ENCODE measurements around the gene USP53. TPM values are rescaled to one million over a fixed set of nuclear protein-coding genes. Genes with fewer than 3 reads are reported as not detected.
A peak's percentile ranks its signal among the peaks of the same experiment; 100 is the strongest.

Gene USP53
- total RNA-seq, 1 donor from 2014 or later = 26.5 TPM

GRCh38 chr4:119211867-119212233 is 663 bp upstream of the USP53 start:
- Mint-ChIP-seq H3K9me3 (no peaks in the 10 kb centered on the region), H3K27ac (peak overlapping the region; percentile 98), H3K27me3 (ENCODE audit: low read depth) (no peaks in the 10 kb centered on the region), H3K4me1 (peaks cover 27% of the 10 kb centered on the region), H3K36me3 (no peaks in the 10 kb centered on the region), H3K4me3 (peak overlapping the region; percentile 82)
- DNase-seq (ENCODE audit: low spot score in 2 of 2, unreplicated experiment in 2 of 2) = no peak
- TF ChIP-seq CTCF (IDR thresholded peaks at IDR 0.05; ENCODE audit: unreplicated experiment) = no peak

- Mint-ChIP-seq H3K9me3 (no peaks in the 10 kb centered on the region), H3K4me1 (peaks cover 18% of the 10 kb centered on the region), H3K4me3 (peak overlapping the region; percentile 82), H3K27ac (peak overlapping the region; percentile 98), H3K36me3 (peaks cover 8% of the 10 kb centered on the region), H3K27me3 (ENCODE audit: low read depth) (no peaks in the 10 kb centered on the region)
- DNase-seq (ENCODE audit: low spot score in 2 of 2, unreplicated experiment in 2 of 2) = peak; percentile 32 to 73
- no peak for TF ChIP-seq CTCF (IDR thresholded peaks at IDR 0.05; ENCODE audit: unreplicated experiment)
Measured at GRCh38 chr4:119212964-119213606, 572 bp downstream of the USP53 start.

GRCh38 chr4:119218093-119218492 is 5.6 kb downstream of the USP53 start:
- peaks cover 11% of the 10 kb centered on the region for H3K4me1 Mint-ChIP-seq
- no peak overlapping the region for H3K4me3 Mint-ChIP-seq
- H3K27ac Mint-ChIP-seq = no peak overlapping the region
- H3K27me3 Mint-ChIP-seq (ENCODE audit: low read depth) = no peaks in the 10 kb centered on the region
- H3K36me3 Mint-ChIP-seq = peaks cover 35% of the 10 kb centered on the region
- DNase-seq (ENCODE audit: low spot score in 2 of 2, unreplicated experiment in 2 of 2) = no peak
- peaks cover 11% of the 10 kb centered on the region for H3K9me3 Mint-ChIP-seq
- TF ChIP-seq CTCF (IDR thresholded peaks at IDR 0.05; ENCODE audit: unreplicated experiment) = no peak

- no peaks in the 10 kb centered on the region for H3K27me3 Mint-ChIP-seq (ENCODE audit: low read depth)
- no peak overlapping the region for H3K27ac Mint-ChIP-seq
- no peak overlapping the region for H3K4me3 Mint-ChIP-seq
- H3K9me3 Mint-ChIP-seq = peaks cover 22% of the 10 kb centered on the region
- no peaks in the 10 kb centered on the region for H3K4me1 Mint-ChIP-seq
- DNase-seq (ENCODE audit: low spot score in 2 of 2, unreplicated experiment in 2 of 2) = no peak
- TF ChIP-seq CTCF (IDR thresholded peaks at IDR 0.05; ENCODE audit: unreplicated experiment) = no peak
- H3K36me3 Mint-ChIP-seq = peaks cover 52% of the 10 kb centered on the region
Measured at GRCh38 chr4:119221412-119221811, 8.9 kb downstream of the USP53 start.

GRCh38 chr4:119227690-119228089 is 15.2 kb downstream of the USP53 start:
- no peaks in the 10 kb centered on the region for H3K4me1 Mint-ChIP-seq
- no peak for TF ChIP-seq CTCF (IDR thresholded peaks at IDR 0.05; ENCODE audit: unreplicated experiment)
- peaks cover 27% of the 10 kb centered on the region for H3K36me3 Mint-ChIP-seq
- DNase-seq (ENCODE audit: low spot score in 2 of 2, unreplicated experiment in 2 of 2) = no peak
- H3K4me3 Mint-ChIP-seq = no peak overlapping the region
- peaks cover 11% of the 10 kb centered on the region for H3K9me3 Mint-ChIP-seq
- no peaks in the 10 kb centered on the region for H3K27me3 Mint-ChIP-seq (ENCODE audit: low read depth)
- H3K27ac Mint-ChIP-seq = no peak overlapping the region

GRCh38 chr4:119228406-119228805 is 15.9 kb downstream of the USP53 start:
- no peak overlapping the region for H3K27ac Mint-ChIP-seq
- no peak for DNase-seq (ENCODE audit: low spot score in 2 of 2, unreplicated experiment in 2 of 2)
- no peak overlapping the region for H3K4me3 Mint-ChIP-seq
- peaks cover under 1% of the 10 kb centered on the region for H3K4me1 Mint-ChIP-seq
- no peaks in the 10 kb centered on the region for H3K27me3 Mint-ChIP-seq (ENCODE audit: low read depth)
- peaks cover 23% of the 10 kb centered on the region for H3K36me3 Mint-ChIP-seq
- TF ChIP-seq CTCF (IDR thresholded peaks at IDR 0.05; ENCODE audit: unreplicated experiment) = no peak
- peaks cover 11% of the 10 kb centered on the region for H3K9me3 Mint-ChIP-seq
